ENCODE results near the gene ARHGEF17. TPM values are rescaled to one million over a fixed set of nuclear protein-coding genes. Genes with fewer than 3 reads are reported as not detected.

The ARHGEF17 gene
- total RNA-seq, 1 experiment from 2014 or later, result 77.9 TPM

DNA sequence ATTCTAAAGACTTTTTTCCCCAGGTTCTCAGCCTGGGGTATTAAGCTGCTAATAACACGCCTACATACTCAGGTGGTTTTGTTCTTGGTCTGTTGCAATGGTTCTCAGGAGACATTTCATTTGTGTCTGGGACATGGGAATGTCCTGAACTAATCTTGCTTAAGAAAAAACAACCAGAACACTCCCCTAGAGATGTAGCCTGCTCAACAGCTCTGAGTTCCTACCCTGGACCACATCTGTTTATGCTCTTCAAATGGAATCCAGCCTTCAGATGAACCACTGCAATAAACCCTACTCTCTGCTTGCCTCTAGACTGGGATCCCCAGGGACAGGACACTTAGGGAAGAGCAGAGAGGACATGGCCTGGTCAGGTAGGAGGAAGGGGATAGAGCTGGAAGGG lies 98.1 kb downstream of the ARHGEF17 start:
- TF ChIP-seq, protein P1, sequence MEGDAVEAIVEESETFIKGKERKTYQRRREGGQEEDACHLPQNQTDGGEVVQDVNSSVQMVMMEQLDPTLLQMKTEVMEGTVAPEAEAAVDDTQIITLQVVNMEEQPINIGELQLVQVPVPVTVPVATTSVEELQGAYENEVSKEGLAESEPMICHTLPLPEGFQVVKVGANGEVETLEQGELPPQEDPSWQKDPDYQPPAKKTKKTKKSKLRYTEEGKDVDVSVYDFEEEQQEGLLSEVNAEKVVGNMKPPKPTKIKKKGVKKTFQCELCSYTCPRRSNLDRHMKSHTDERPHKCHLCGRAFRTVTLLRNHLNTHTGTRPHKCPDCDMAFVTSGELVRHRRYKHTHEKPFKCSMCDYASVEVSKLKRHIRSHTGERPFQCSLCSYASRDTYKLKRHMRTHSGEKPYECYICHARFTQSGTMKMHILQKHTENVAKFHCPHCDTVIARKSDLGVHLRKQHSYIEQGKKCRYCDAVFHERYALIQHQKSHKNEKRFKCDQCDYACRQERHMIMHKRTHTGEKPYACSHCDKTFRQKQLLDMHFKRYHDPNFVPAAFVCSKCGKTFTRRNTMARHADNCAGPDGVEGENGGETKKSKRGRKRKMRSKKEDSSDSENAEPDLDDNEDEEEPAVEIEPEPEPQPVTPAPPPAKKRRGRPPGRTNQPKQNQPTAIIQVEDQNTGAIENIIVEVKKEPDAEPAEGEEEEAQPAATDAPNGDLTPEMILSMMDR (IDR thresholded peaks at IDR 0.05; ENCODE audit: insufficient read depth in 1 of 2, low read depth in 1 of 2, low read length in 1 of 2, severe bottlenecking in 1 of 2, unreplicated experiment in 1 of 2), result no peak
- ChIA-PET CTCF (interaction anchor here (0.8 kb wide), 1 partner anchor 48 kb away, joined by 3 read pairs; no protein-coding TSS in a partner anchor), POLR2A (no interaction called here)
- Mint-ChIP-seq H3K9me3 (ENCODE audit: unreplicated experiment) (no peaks in the 10 kb centered on the region), H3K4me3 (ENCODE audit: unreplicated experiment) (no peak overlapping the region), H3K27ac (ENCODE audit: unreplicated experiment) (no peak overlapping the region), H3K27me3 (ENCODE audit: insufficient read depth, unreplicated experiment) (no peaks in the 10 kb centered on the region), H3K4me1 (ENCODE audit: low read depth, unreplicated experiment) (no peaks in the 10 kb centered on the region), H3K36me3 (ENCODE audit: insufficient read depth, unreplicated experiment) (peaks cover 20% of the 10 kb centered on the region)
- BruUV-seq (replicated peaks), result no TSS peak
- H3K27me3 ChIP-seq (replicated peaks; ENCODE audit: control insufficient read depth, insufficient read depth, low read length), result no peaks in the 10 kb centered on the region
- H3K36me3 ChIP-seq (ENCODE audit: control insufficient read depth, insufficient read depth, low read length), result no peaks in the 10 kb centered on the region; the same call in 1 of the 2 replicates
- intact Hi-C loops (cut with micrococcal nuclease; ENCODE audit: unreplicated experiment), result loop anchor here (10.0 kb wide), 1 partner anchor 189 kb away; the partner anchor contains the start of gene FAM168A
- no peak overlapping the region for H3K4me3 ChIP-seq (ENCODE audit: low read depth, low read length)
- H3K9me3 ChIP-seq, result no peaks in the 10 kb centered on the region
- no peaks in the 10 kb centered on the region for H3K4me1 ChIP-seq
- no peak for DNase-seq

DNA sequence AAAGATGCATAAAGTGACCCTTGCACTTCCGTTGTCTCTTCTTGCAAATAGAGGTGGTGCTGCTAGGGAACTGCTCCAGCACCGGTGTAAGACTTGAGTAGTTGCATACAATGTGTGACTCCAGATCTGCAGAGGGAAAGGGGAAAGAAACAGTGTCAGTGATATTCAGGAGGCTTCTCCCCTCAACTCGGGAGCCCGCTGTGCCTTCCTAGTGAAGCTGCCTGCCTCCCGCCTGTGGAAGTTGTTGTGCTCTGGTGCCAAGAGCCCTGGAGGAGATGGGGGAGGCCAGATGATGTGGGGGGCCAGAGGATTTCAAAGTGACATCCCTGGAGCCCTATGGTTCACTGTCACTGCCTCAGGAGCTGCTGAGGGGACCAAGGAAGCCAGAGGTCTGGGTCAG lies 98.5 kb downstream of the ARHGEF17 start:
- H3K4me3 Mint-ChIP-seq (ENCODE audit: unreplicated experiment), result no peak overlapping the region

DNA sequence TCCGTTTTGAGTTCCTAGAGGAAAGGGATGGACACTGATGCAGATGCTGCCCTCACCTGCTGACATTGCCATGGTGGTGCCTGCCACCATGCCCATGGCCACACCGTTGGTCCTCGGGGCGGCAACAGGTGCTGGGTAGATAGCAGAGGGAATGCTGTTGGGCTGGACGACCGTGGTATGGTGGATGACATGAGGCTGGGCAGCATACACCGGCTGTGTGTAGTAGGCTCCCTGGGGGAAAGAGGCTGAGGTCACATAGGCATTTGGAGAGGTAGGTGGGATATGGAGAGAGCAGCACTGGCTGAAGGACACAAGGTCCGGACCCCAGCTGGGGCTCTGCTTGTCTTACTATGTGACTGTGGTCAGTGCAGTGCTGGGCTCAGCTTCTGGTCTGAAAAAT lies 101.4 kb downstream of the ARHGEF17 start:
- Mint-ChIP-seq H3K27ac (ENCODE audit: unreplicated experiment) (no peak overlapping the region), H3K4me3 (ENCODE audit: unreplicated experiment) (no peak overlapping the region), H3K4me1 (ENCODE audit: low read depth, unreplicated experiment) (no peaks in the 10 kb centered on the region), H3K36me3 (ENCODE audit: insufficient read depth, unreplicated experiment) (peaks cover 8% of the 10 kb centered on the region), H3K9me3 (ENCODE audit: unreplicated experiment) (no peaks in the 10 kb centered on the region), H3K27me3 (ENCODE audit: insufficient read depth, unreplicated experiment) (no peaks in the 10 kb centered on the region)
- ChIA-PET CTCF (no interaction called here), POLR2A (no interaction called here)
- H3K27me3 ChIP-seq (replicated peaks; ENCODE audit: control insufficient read depth, insufficient read depth, low read length), result no peaks in the 10 kb centered on the region
- no peak overlapping the region for H3K4me3 ChIP-seq (ENCODE audit: low read depth, low read length)
- intact Hi-C loops (cut with micrococcal nuclease; ENCODE audit: unreplicated experiment), result loop anchor here (10.0 kb wide), 1 partner anchor 185 kb away; the partner anchor contains the start of gene FAM168A
- no peaks in the 10 kb centered on the region for H3K4me1 ChIP-seq
- no peaks in the 10 kb centered on the region; the same call in 1 of the 2 replicates for H3K36me3 ChIP-seq (ENCODE audit: control insufficient read depth, insufficient read depth, low read length)
- no TSS peak for BruUV-seq (replicated peaks)
- DNase-seq, result no peak
- no peaks in the 10 kb centered on the region for H3K9me3 ChIP-seq
- TF ChIP-seq, protein P1 (IDR thresholded peaks at IDR 0.05; ENCODE audit: insufficient read depth in 1 of 2, low read depth in 1 of 2, low read length in 1 of 2, severe bottlenecking in 1 of 2, unreplicated experiment in 1 of 2), result no peak

More for the DNA sequence above, 98.5 kb downstream of the ARHGEF17 start:
- Histone ChIP-seq H3K4me1 (no peaks in the 10 kb centered on the region), H3K27me3 (replicated peaks; ENCODE audit: control insufficient read depth, insufficient read depth, low read length) (no peaks in the 10 kb centered on the region), H3K4me3 (ENCODE audit: low read depth, low read length) (no peak overlapping the region), H3K36me3 (ENCODE audit: control insufficient read depth, insufficient read depth, low read length) (no peaks in the 10 kb centered on the region; the same call in 1 of the 2 replicates), H3K9me3 (no peaks in the 10 kb centered on the region)
- Mint-ChIP-seq H3K9me3 (ENCODE audit: unreplicated experiment) (no peaks in the 10 kb centered on the region), H3K36me3 (ENCODE audit: insufficient read depth, unreplicated experiment) (peaks cover 20% of the 10 kb centered on the region), H3K27me3 (ENCODE audit: insufficient read depth, unreplicated experiment) (no peaks in the 10 kb centered on the region), H3K27ac (ENCODE audit: unreplicated experiment) (no peak overlapping the region), H3K4me1 (ENCODE audit: low read depth, unreplicated experiment) (no peaks in the 10 kb centered on the region)
- POLR2A ChIA-PET, result interaction anchor here (0.5 kb wide), 1 partner anchor 1172 kb away, joined by 7 read pairs; no protein-coding TSS in a partner anchor
- no peak for DNase-seq
- TF ChIP-seq, protein P1 (IDR thresholded peaks at IDR 0.05; ENCODE audit: insufficient read depth in 1 of 2, low read depth in 1 of 2, low read length in 1 of 2, severe bottlenecking in 1 of 2, unreplicated experiment in 1 of 2), result no peak
- BruUV-seq (replicated peaks), result no TSS peak
- CTCF ChIA-PET, result interaction anchor here (0.8 to 1.3 kb wide), 3 partner anchors 13 to 55 kb away, joined by 3 to 7 read pairs (median 4); no protein-coding TSS in a partner anchor
- intact Hi-C loops (cut with micrococcal nuclease; ENCODE audit: unreplicated experiment), result loop anchor here (10.0 kb wide), 1 partner anchor 188 kb away; the partner anchor contains the start of gene FAM168A

Measured in Caco-2 (cell line).